HL-60 (cell line): Measurements from ENCODE around the gene GUCD1.

Experiments
- CTCF ChIP-seq: IDR thresholded peaks from one replicate; pipeline ENCODE4 v1.5.1; 2011; ENCODE audit warnings: low read length, control low read depth, inconsistent platforms; ENCODE audit not compliant: insufficient read depth
- GABPA ChIP-seq: IDR thresholded peaks from 2 replicates; pipeline ENCODE4 v1.6.1; 2012; ENCODE audit warnings: low read depth
- POLR2AphosphoS5 ChIP-seq: IDR thresholded peaks from 2 replicates; pipeline ENCODE4 v1.6.1; 2012; ENCODE audit warnings: low read depth
- REST ChIP-seq: IDR thresholded peaks from 2 replicates; pipeline ENCODE4 v1.6.1; 2012; ENCODE audit warnings: low read depth; ENCODE audit not compliant: insufficient replicate concordance
- SPI1 ChIP-seq: IDR thresholded peaks from 2 replicates; pipeline ENCODE4 v1.6.1; 2012; ENCODE audit warnings: low read depth, mild to moderate bottlenecking, borderline replicate concordance

- TF ChIP-seq CTCF (no peak), POLR2AphosphoS5 (no peak), REST (no peak), SPI1 (no peak), GABPA (no peak)
Observed at GRCh38 chr22:24495365-24495675, 59.6 kb downstream of the GUCD1 start.
